ENCODE results near the gene TALDO1. TPM values are rescaled to one million over a fixed set of nuclear protein-coding genes. Genes with fewer than 3 reads are reported as not detected.

Gene TALDO1
- total RNA-seq, 2 donors from 2014 or later, result 152 to 155 TPM

Other genes starting within 250 kb of the TALDO1 start
- gene RNH1, start 240.2 kb upstream of the TALDO1 start, total RNA-seq, result 10 to 100 TPM; 88.9 to 95.3 TPM
- 10 to 100 TPM; 28.8 to 40.1 TPM for gene HRAS, start 211.9 kb upstream of the TALDO1 start, total RNA-seq
- gene LRRC56, start 209.9 kb upstream of the TALDO1 start, total RNA-seq, result 1 to 10 TPM; 1.2 to 3.1 TPM
- gene LMNTD2, start 186.7 kb upstream of the TALDO1 start, total RNA-seq, result 1 to 10 TPM; 3.1 to 5.5 TPM
- gene RASSF7, start 186.5 kb upstream of the TALDO1 start, total RNA-seq, result 10 to 100 TPM; 13.5 to 14.2 TPM
- 10 to 100 TPM; 29.7 to 31.0 TPM for gene PHRF1, start 171.0 kb upstream of the TALDO1 start, total RNA-seq
- 10 to 100 TPM; 46.7 to 95.8 TPM for gene IRF7, start 131.5 kb upstream of the TALDO1 start, total RNA-seq
- gene CDHR5, start 122.5 kb upstream of the TALDO1 start, total RNA-seq, result under 1 TPM in 1 of 2 donors, not detected in 1; 0.09 TPM
- gene SCT, start 120.3 kb upstream of the TALDO1 start, total RNA-seq, result not detected
- gene DRD4, start 110.2 kb upstream of the TALDO1 start, total RNA-seq, result 1 to 10 TPM; 1.7 to 2.0 TPM
- gene DEAF1, start 52.2 kb upstream of the TALDO1 start, total RNA-seq, result 10 to 100 TPM; 40.5 to 66.1 TPM
- gene TMEM80, start 51.6 kb upstream of the TALDO1 start, total RNA-seq, result 10 to 100 TPM; 17.0 to 17.8 TPM
- 10 to 100 TPM; 11.4 to 15.7 TPM for gene EPS8L2, start 41.2 kb upstream of the TALDO1 start, total RNA-seq
- 10 to 100 TPM; 31.9 to 34.4 TPM for gene GATD1, start 30.0 kb downstream of the TALDO1 start, total RNA-seq
- 1 to 10 TPM; 1.4 to 1.6 TPM for gene CEND1, start 42.6 kb downstream of the TALDO1 start, total RNA-seq
- 10 to 100 TPM; 30.8 to 40.2 TPM for gene SLC25A22, start 50.8 kb downstream of the TALDO1 start, total RNA-seq
- gene PIDD1, start 57.8 kb downstream of the TALDO1 start, total RNA-seq, result 10 to 100 TPM; 25.2 to 34.2 TPM
- 1,000 to 10,000 TPM; 3,054 to 3,114 TPM for gene RPLP2, start 62.5 kb downstream of the TALDO1 start, total RNA-seq
- 10 to 100 TPM; 64.5 to 77.1 TPM for gene PNPLA2, start 71.5 kb downstream of the TALDO1 start, total RNA-seq
- 10 to 100 TPM in 1 of 2 donors, 1 to 10 TPM in 1; 5.5 to 13.3 TPM for gene CRACR2B, start 80.5 kb downstream of the TALDO1 start, total RNA-seq
- 10 to 100 TPM; 35.4 to 42.2 TPM for gene CD151, start 85.5 kb downstream of the TALDO1 start, total RNA-seq
- 10 to 100 TPM; 28.2 to 30.9 TPM for gene POLR2L, start 95.1 kb downstream of the TALDO1 start, total RNA-seq
- 10 to 100 TPM; 12.2 to 14.9 TPM for gene TSPAN4, start 95.4 kb downstream of the TALDO1 start, total RNA-seq
- gene CHID1, start 163.3 kb downstream of the TALDO1 start, total RNA-seq, result 10 to 100 TPM; 33.9 to 44.2 TPM
- gene AP2A2, start 178.4 kb downstream of the TALDO1 start, total RNA-seq, result 10 to 100 TPM; 49.5 to 57.0 TPM

Data from activated T-cell treated with anti-CD3 and anti-CD28 coated beads, Interleukin-2, amount 50 U/mL, for 72 hours (primary cell).